Stomach (tissue), 4 donors: Measurements from ENCODE around the gene IQSEC1.

ENCODE experiments used
- EP300 ChIP-seq: sonication (generic); formaldehyde crosslinking; IDR thresholded peaks from one replicate; pipeline ENCODE4 v1.6.1; 2017; ENCODE audit warnings: antibody characterized with exemption
- POLR2A ChIP-seq, 4 donors: fragments of 450-650 bp; IDR thresholded peaks; one replicate each; pipeline ENCODE4 v1.6.1; 2016; ENCODE audit warnings: antibody characterized with exemption in 4 of 4, control low read depth in 2 of 4, mild to moderate bottlenecking in 1 of 4, moderate library complexity in 1 of 4
- POLR2AphosphoS5 ChIP-seq, 3 donors: sonication (generic); formaldehyde crosslinking; IDR thresholded peaks; one replicate each; pipeline ENCODE4 v1.6.1; 2016; ENCODE audit warnings: antibody characterized with exemption in 3 of 3
- TF ChIP-seq, protein P1 (sequence below), 7 experiments: fragments of 450-650 bp in 4 of 7; fragments of 200-600 bp in 3 of 7; sonication (generic) in 3 of 7; IDR thresholded peaks; one replicate each; pipeline ENCODE4 v1.5.1; 2016 to 2019; ENCODE audit warnings: antibody characterized with exemption in 7 of 7, control low read depth in 2 of 7, mild to moderate bottlenecking in 1 of 7

GRCh38 chr3:12935861-12936830, 137.1 kb downstream of the IQSEC1 start:
- TF ChIP-seq, protein P1, sequence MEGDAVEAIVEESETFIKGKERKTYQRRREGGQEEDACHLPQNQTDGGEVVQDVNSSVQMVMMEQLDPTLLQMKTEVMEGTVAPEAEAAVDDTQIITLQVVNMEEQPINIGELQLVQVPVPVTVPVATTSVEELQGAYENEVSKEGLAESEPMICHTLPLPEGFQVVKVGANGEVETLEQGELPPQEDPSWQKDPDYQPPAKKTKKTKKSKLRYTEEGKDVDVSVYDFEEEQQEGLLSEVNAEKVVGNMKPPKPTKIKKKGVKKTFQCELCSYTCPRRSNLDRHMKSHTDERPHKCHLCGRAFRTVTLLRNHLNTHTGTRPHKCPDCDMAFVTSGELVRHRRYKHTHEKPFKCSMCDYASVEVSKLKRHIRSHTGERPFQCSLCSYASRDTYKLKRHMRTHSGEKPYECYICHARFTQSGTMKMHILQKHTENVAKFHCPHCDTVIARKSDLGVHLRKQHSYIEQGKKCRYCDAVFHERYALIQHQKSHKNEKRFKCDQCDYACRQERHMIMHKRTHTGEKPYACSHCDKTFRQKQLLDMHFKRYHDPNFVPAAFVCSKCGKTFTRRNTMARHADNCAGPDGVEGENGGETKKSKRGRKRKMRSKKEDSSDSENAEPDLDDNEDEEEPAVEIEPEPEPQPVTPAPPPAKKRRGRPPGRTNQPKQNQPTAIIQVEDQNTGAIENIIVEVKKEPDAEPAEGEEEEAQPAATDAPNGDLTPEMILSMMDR (IDR thresholded peaks at IDR 0.05), result no peak
- TF ChIP-seq EP300, result no peak
- TF ChIP-seq POLR2A (IDR thresholded peaks at IDR 0.05), result no peak
- TF ChIP-seq POLR2AphosphoS5 (IDR thresholded peaks at IDR 0.05), result no peak
